Tibial nerve (tissue), 4 donors: ENCODE results near the gene TMEM232. TPM values are rescaled to one million over a fixed set of nuclear protein-coding genes. Genes with fewer than 3 reads are reported as not detected.

Experiments used
- DNase-seq, 2 donors: peaks; one replicate each; pipeline ENCODE4 v3.0.0-alpha.2; 2019; ENCODE audit warnings: low spot score in 2 of 2
- H3K27ac ChIP-seq, 4 donors: fragments of 200-600 bp; sonication (generic) in 3 of 4; one replicate each; pipeline ENCODE4 v1.5.1; 2017 to 2019; ENCODE audit warnings: mild to moderate bottlenecking in 1 of 4
- H3K27me3 ChIP-seq, 2 donors: fragments of 200-600 bp; sonication (generic) in 1 of 2; one replicate each; pipeline versions ENCODE4 v1.5.1 to v1.6.0; 2017 to 2019
- H3K36me3 ChIP-seq, 3 donors: fragments of 200-600 bp; sonication (generic); one replicate each; pipeline ENCODE4 v1.5.1; 2018 to 2019
- H3K4me1 ChIP-seq, 4 donors: fragments of 200-600 bp; sonication (generic) in 3 of 4; one replicate each; pipeline ENCODE4 v1.5.1; 2017 to 2019
- H3K4me3 ChIP-seq, 4 donors: fragments of 200-600 bp; sonication (generic) in 3 of 4; one replicate each; pipeline ENCODE4 v1.5.1; 2017 to 2019; ENCODE audit warnings: mild to moderate bottlenecking in 1 of 4, moderate library complexity in 1 of 4
- H3K9me3 ChIP-seq, 4 donors: fragments of 200-600 bp; sonication (generic) in 3 of 4; one replicate each; pipeline ENCODE4 v1.5.1; 2017 to 2019
- CTCF ChIP-seq, 5 experiments: fragments of 200-600 bp in 3 of 5; fragments of 450-650 bp in 2 of 5; sonication (generic) in 3 of 5; IDR thresholded peaks; one replicate each; pipeline ENCODE4 v1.5.1; 2016 to 2019; ENCODE audit warnings: antibody characterized with exemption in 5 of 5, mild to moderate bottlenecking in 3 of 5, moderate library complexity in 2 of 5
- EP300 ChIP-seq, 2 donors: sonication (generic); formaldehyde crosslinking; IDR thresholded peaks; one replicate each; pipeline ENCODE4 v1.6.1; 2017; ENCODE audit warnings: antibody characterized with exemption in 2 of 2, mild to moderate bottlenecking in 1 of 2
- POLR2A ChIP-seq, 2 donors: fragments of 450-650 bp; IDR thresholded peaks; one replicate each; pipeline ENCODE4 v1.6.1; 2017; ENCODE audit warnings: antibody characterized with exemption in 2 of 2, mild to moderate bottlenecking in 2 of 2, moderate library complexity in 2 of 2
- WGBS, 2 donors: methylation state at CpG; one replicate each; pipeline ENCODE4 v1.1.5; 2018; 5-methylcytosine and 5-hydroxymethylcytosine counted together
- total RNA-seq, 4 donors: library from RNA; depleted of rRNA; stranded (reverse); fragments of >200 nt; gene quantifications; one replicate each; pipeline ENCODE4 v1.1.0, GENCODE V29; 2016

Gene TMEM232
- total RNA-seq, 4 donors from 2014 or later, result 1.7 to 14.4 (median 4.1) TPM

- Histone ChIP-seq H3K27me3 (no peaks in the 10 kb centered on the region), H3K4me3 (no peak overlapping the region), H3K4me1 (no peaks in the 10 kb centered on the region), H3K36me3 (peaks cover 0 to 12% (median 0%) of the 10 kb centered on the region in 3 donors), H3K9me3 (peaks cover 0 to 13% (median 6%) of the 10 kb centered on the region in 4 donors), H3K27ac (no peak overlapping the region)
- DNase-seq, result no peak
- 60 to 62% methylated on average over 4 of the region's 4 CpGs for WGBS, 2 donors
- TF ChIP-seq POLR2A (IDR thresholded peaks at IDR 0.05) (no peak), EP300 (IDR thresholded peaks at IDR 0.05) (no peak), CTCF (IDR thresholded peaks at IDR 0.05) (no peak)
These were observed 113.7 kb downstream of the TMEM232 start for GRCh38 chr5:110612794-110613247.

GRCh38 chr5:110611817-110612216 is 114.7 kb downstream of the TMEM232 start:
- WGBS, 2 donors, result 90 to 93% methylated on average over 6 of the region's 6 CpGs

GRCh38 chr5:110594866-110595265 is 131.6 kb downstream of the TMEM232 start:
- DNase-seq, result no peak
- H3K27me3 ChIP-seq, result no peaks in the 10 kb centered on the region
- H3K4me1 ChIP-seq, result no peaks in the 10 kb centered on the region
- H3K27ac ChIP-seq, result no peak overlapping the region
- WGBS, 2 donors, result 92 to 94% methylated on average over 4 of the region's 4 CpGs
- no peak overlapping the region for H3K4me3 ChIP-seq
- TF ChIP-seq POLR2A (IDR thresholded peaks at IDR 0.05) (no peak), CTCF (IDR thresholded peaks at IDR 0.05) (no peak), EP300 (IDR thresholded peaks at IDR 0.05) (no peak)
- H3K36me3 ChIP-seq, result peaks cover 0 to 11% (median 0%) of the 10 kb centered on the region in 3 donors
- peaks cover 0 to 13% (median 2%) of the 10 kb centered on the region in 4 donors for H3K9me3 ChIP-seq

More at GRCh38 chr5:110611817-110612216, 114.7 kb downstream of the TMEM232 start:
- Histone ChIP-seq H3K36me3 (peaks cover 0 to 3% (median 0%) of the 10 kb centered on the region in 3 donors), H3K4me3 (no peak overlapping the region), H3K4me1 (no peaks in the 10 kb centered on the region), H3K27ac (no peak overlapping the region), H3K9me3 (peaks cover 0 to 13% (median 6%) of the 10 kb centered on the region in 4 donors), H3K27me3 (no peaks in the 10 kb centered on the region)
- TF ChIP-seq POLR2A (IDR thresholded peaks at IDR 0.05), result no peak
- no peak for TF ChIP-seq CTCF (IDR thresholded peaks at IDR 0.05)
- no peak for TF ChIP-seq EP300 (IDR thresholded peaks at IDR 0.05)
- no peak for DNase-seq

- TF ChIP-seq CTCF (IDR thresholded peaks at IDR 0.05) (peak in 3 of 5 experiments; percentile 27 to 31 (median 27)), POLR2A (IDR thresholded peaks at IDR 0.05) (no peak), EP300 (IDR thresholded peaks at IDR 0.05) (no peak)
- Histone ChIP-seq H3K36me3 (peaks cover 0 to 11% (median 0%) of the 10 kb centered on the region in 3 donors), H3K4me3 (no peak overlapping the region), H3K4me1 (no peaks in the 10 kb centered on the region), H3K27ac (no peak overlapping the region), H3K9me3 (peaks cover 0 to 4% (median 0%) of the 10 kb centered on the region in 4 donors), H3K27me3 (no peaks in the 10 kb centered on the region)
- no peak for DNase-seq
- WGBS, 2 donors, result 32 to 44% methylated on average over 2 of the region's 2 CpGs
These were observed 136.3 kb downstream of the TMEM232 start for GRCh38 chr5:110590187-110590586.

GRCh38 chr5:110588286-110588980 is 138.0 kb downstream of the TMEM232 start:
- 60 to 83% methylated on average over 3 of the region's 3 CpGs for WGBS, 2 donors

More at GRCh38 chr5:110588286-110588980, 138.0 kb downstream of the TMEM232 start:
- Histone ChIP-seq H3K27me3 (no peaks in the 10 kb centered on the region), H3K9me3 (peaks cover 0 to under 1% (median 0%) of the 10 kb centered on the region in 4 donors), H3K4me3 (no peak overlapping the region), H3K4me1 (no peaks in the 10 kb centered on the region), H3K36me3 (no peaks in the 10 kb centered on the region), H3K27ac (no peak overlapping the region)
- no peak for DNase-seq
- no peak for TF ChIP-seq CTCF (IDR thresholded peaks at IDR 0.05)
- no peak for TF ChIP-seq POLR2A (IDR thresholded peaks at IDR 0.05)
- TF ChIP-seq EP300 (IDR thresholded peaks at IDR 0.05), result no peak
